Stomach (tissue), 9 donors: ENCODE measurements around the gene SP1. TPM values are rescaled to one million over a fixed set of nuclear protein-coding genes. Genes with fewer than 3 reads are reported as not detected.
A peak's percentile ranks its signal among the peaks of the same experiment; 100 is the strongest.

Experiments used
- DNase-seq, 2 donors: peaks; one replicate each; pipeline versions ENCODE4 v3.0.0 to v3.0.0-alpha.2; 2013 to 2019
- H3K27ac ChIP-seq, 5 donors: fragments of 200-600 bp in 4 of 5; sonication (generic) in 4 of 5; one replicate each; pipeline ENCODE4 v1.5.1; 2013 to 2019; ENCODE audit warnings: mild to moderate bottlenecking in 1 of 5, moderate library complexity in 1 of 5
- H3K27me3 ChIP-seq, 3 donors: fragments of 200-600 bp; sonication (generic); one replicate each; pipeline ENCODE4 v1.5.1; 2017 to 2019; ENCODE audit warnings: mixed run types in 1 of 3
- H3K36me3 ChIP-seq, 4 donors: fragments of 200-600 bp; sonication (generic); 1 replicate in 3 of 4; 2 replicates in 1 of 4; pipeline ENCODE4 v1.5.1; 2016 to 2019
- H3K4me1 ChIP-seq, 4 donors: fragments of 200-600 bp; sonication (generic); one replicate each; pipeline ENCODE4 v1.5.1; 2016 to 2019
- H3K4me3 ChIP-seq, 4 donors: fragments of 200-600 bp; sonication (generic) in 3 of 4; one replicate each; pipeline ENCODE4 v1.5.1; 2016 to 2019; ENCODE audit warnings: mild to moderate bottlenecking in 1 of 4
- H3K9me3 ChIP-seq, 4 donors: fragments of 200-600 bp; sonication (generic); one replicate each; pipeline ENCODE4 v1.5.1; 2016 to 2019
- CTCF ChIP-seq, 7 experiments: fragments of 450-650 bp in 4 of 7; fragments of 200-600 bp in 3 of 7; sonication (generic) in 3 of 7; IDR thresholded peaks; one replicate each; pipeline ENCODE4 v1.5.1; 2016 to 2019; ENCODE audit warnings: antibody characterized with exemption in 7 of 7, control low read depth in 2 of 7, mild to moderate bottlenecking in 1 of 7
- EP300 ChIP-seq: sonication (generic); formaldehyde crosslinking; IDR thresholded peaks from one replicate; pipeline ENCODE4 v1.6.1; 2017; ENCODE audit warnings: antibody characterized with exemption
- POLR2A ChIP-seq, 4 donors: fragments of 450-650 bp; IDR thresholded peaks; one replicate each; pipeline ENCODE4 v1.6.1; 2016; ENCODE audit warnings: antibody characterized with exemption in 4 of 4, control low read depth in 2 of 4, mild to moderate bottlenecking in 1 of 4, moderate library complexity in 1 of 4
- POLR2AphosphoS5 ChIP-seq, 3 donors: sonication (generic); formaldehyde crosslinking; IDR thresholded peaks; one replicate each; pipeline ENCODE4 v1.6.1; 2016; ENCODE audit warnings: antibody characterized with exemption in 3 of 3
- WGBS, 5 donors: extraction: QIAGEN DNeasy Blood & Tissue Kit in 3 of 5; methylation state at CpG; one replicate each; pipeline versions ENCODE4 v1.1.5 to v1.1.7; 2013 to 2018; 5-methylcytosine and 5-hydroxymethylcytosine counted together
- intact Hi-C: fragments of 100-400 bp; cut with DNase I; formaldehyde crosslinking; loops from one replicate; pipeline ENCODE4 v1.15.1; 2023; ENCODE audit warnings: low total_unique reads
- polyA plus RNA-seq, 3 donors: library from polyadenylated mRNA; stranded (reverse); fragments of 200-250 nt; gene quantifications; one replicate each; pipeline ENCODE4 v1.2.3, GENCODE V29; 2013
- total RNA-seq, 5 donors: library from RNA; depleted of rRNA; stranded (reverse); fragments of >200 nt; gene quantifications; one replicate each; pipeline versions ENCODE4 v1.1.0 to v1.2.3, GENCODE V29; 2014 to 2016
- donor health status: healthy with polysubstance abuse.
- donor health status: Bipolar disorder and iron deficiency.
- donor health status: healthy.

The SP1 gene
- total and polyA plus RNA-seq, 8 donors = 10.2 to 142 (median 22.4) TPM

DNA sequence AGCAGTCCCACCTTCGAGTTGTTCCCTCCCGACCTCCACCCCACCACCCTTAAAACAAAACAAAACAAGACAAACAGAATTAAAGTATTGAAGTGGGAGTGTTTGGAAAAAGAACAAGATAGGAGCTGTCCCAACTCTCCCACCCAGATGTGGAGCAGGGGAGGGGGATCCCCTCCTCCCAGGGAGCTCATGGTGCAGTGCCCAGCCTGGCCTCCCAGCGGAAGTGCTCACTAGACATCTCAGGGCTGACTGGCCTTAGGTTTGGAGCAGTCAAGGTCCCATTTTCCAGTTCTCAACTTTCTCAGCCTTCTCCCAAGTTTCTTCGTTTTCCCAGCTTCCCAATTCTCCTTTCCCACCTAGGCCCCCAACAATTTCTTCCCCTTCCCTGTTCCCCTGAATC lies 46.7 kb upstream of the SP1 start:
- no peak overlapping the region for H3K27ac ChIP-seq
- no peak for TF ChIP-seq POLR2AphosphoS5 (IDR thresholded peaks at IDR 0.05)
- TF ChIP-seq POLR2A (IDR thresholded peaks at IDR 0.05) = no peak
- no peaks in the 10 kb centered on the region for H3K9me3 ChIP-seq
- intact Hi-C loops = no loop called here
- no peaks in the 10 kb centered on the region for H3K36me3 ChIP-seq
- H3K4me1 ChIP-seq = no peaks in the 10 kb centered on the region
- no peak for DNase-seq
- WGBS, 5 donors = 77 to 89% (median 83%) methylated on average over 4 of the region's 4 CpGs
- H3K27me3 ChIP-seq = peaks cover 0 to 71% (median 12%) of the 10 kb centered on the region in 3 donors
- H3K4me3 ChIP-seq = no peak overlapping the region

- Histone ChIP-seq H3K4me1 (no peaks in the 10 kb centered on the region), H3K27me3 (peaks cover 0 to 71% (median 18%) of the 10 kb centered on the region in 3 donors), H3K4me3 (no peak overlapping the region), H3K36me3 (no peaks in the 10 kb centered on the region), H3K9me3 (no peaks in the 10 kb centered on the region), H3K27ac (no peak overlapping the region)
- intact Hi-C loops = no loop called here
- WGBS, 5 donors = 65 to 75% (median 70%) methylated on average over 7 of the region's 7 CpGs
- no peak for DNase-seq
- TF ChIP-seq CTCF (IDR thresholded peaks at IDR 0.05) (no peak), EP300 (no peak), POLR2A (IDR thresholded peaks at IDR 0.05) (no peak), POLR2AphosphoS5 (IDR thresholded peaks at IDR 0.05) (no peak)
Measured at GRCh38 chr12:53333845-53334244, 46.1 kb upstream of the SP1 start.

DNA sequence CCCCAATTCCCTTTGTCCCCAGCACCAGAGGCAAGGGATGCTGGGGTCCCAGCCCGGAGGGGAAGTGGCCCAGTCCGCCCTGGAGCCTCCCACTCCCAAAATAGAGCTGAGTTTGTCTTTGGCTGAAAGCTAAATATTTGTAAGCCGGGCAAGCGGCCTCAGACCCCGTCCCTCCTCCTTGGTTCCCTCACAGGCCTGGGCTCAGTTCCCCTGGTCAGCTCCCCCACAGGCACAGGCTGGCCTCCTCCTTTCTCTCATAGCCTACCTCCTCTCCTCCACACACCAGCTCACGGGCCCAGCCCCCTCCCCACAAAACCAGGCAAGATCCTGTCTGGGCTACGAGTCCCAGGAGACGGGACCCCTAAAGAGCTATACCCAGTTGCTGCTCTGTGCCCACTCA lies 45.2 kb upstream of the SP1 start:
- Histone ChIP-seq H3K36me3 (no peaks in the 10 kb centered on the region), H3K4me3 (no peak overlapping the region), H3K9me3 (no peaks in the 10 kb centered on the region), H3K27me3 (peaks cover 0 to 79% (median 22%) of the 10 kb centered on the region in 3 donors), H3K27ac (no peak overlapping the region), H3K4me1 (no peaks in the 10 kb centered on the region)
- no peak for DNase-seq
- intact Hi-C loops = no loop called here
- TF ChIP-seq EP300 (no peak), CTCF (IDR thresholded peaks at IDR 0.05) (no peak), POLR2A (IDR thresholded peaks at IDR 0.05) (no peak), POLR2AphosphoS5 (IDR thresholded peaks at IDR 0.05) (no peak)
- WGBS, 5 donors = 71 to 86% (median 78%) methylated on average over 8 of the region's 8 CpGs

GRCh38 chr12:53336181-53336681 lies 43.7 kb upstream of the SP1 start, which contains the start of gene SP7:
Gene SP7 (minus strand): TSS chr12:53336354. CDS start chr12:53335646, 708 bp downstream.
- TF ChIP-seq POLR2A (IDR thresholded peaks at IDR 0.05) = no peak
- no peak for TF ChIP-seq EP300
- no peak for TF ChIP-seq CTCF (IDR thresholded peaks at IDR 0.05)
- no peak for TF ChIP-seq POLR2AphosphoS5 (IDR thresholded peaks at IDR 0.05)
- no peak within 1 kb of the TSS for H3K27ac ChIP-seq
- no peaks in the 10 kb centered on the region for H3K4me1 ChIP-seq
- peak in 1 of 2 donors; percentile 45 for DNase-seq
- 50 to 57% (median 53%) methylated on average over 15 of the region's 15 CpGs for WGBS, 5 donors
- H3K36me3 ChIP-seq = no peaks in the 10 kb centered on the region
- no peaks in the 10 kb centered on the region for H3K9me3 ChIP-seq
- intact Hi-C loops = no loop called here
- H3K4me3 ChIP-seq = no peak within 1 kb of the TSS
- peaks cover 0 to 79% (median 22%) of the 10 kb centered on the region in 3 donors for H3K27me3 ChIP-seq

DNA sequence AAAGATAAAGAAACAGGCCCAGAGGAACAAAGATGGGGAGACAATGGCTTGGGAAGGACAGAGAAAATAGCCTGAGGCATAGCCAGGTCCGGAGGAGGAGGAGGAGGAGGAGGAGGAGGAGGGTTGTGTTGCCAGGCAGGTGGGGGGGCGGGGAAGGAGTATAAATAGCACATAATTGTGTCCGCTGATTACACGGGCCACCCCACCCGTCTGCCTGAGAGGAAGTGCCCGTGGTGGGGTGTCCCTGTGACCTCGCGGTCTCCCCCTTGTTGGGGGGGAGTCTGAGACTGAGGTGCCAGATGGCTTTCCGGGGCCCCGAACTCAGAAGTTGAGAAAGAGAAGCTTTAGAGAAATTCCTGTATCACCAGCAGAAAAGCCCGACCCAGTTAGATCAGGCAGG lies 42.0 kb upstream of the SP1 start:
- TF ChIP-seq CTCF (IDR thresholded peaks at IDR 0.05) = no peak
- no peak for TF ChIP-seq POLR2A (IDR thresholded peaks at IDR 0.05)
- TF ChIP-seq EP300 = no peak
- TF ChIP-seq POLR2AphosphoS5 (IDR thresholded peaks at IDR 0.05) = no peak
- no peaks in the 10 kb centered on the region for H3K9me3 ChIP-seq
- H3K27me3 ChIP-seq = peaks cover 0 to 67% (median 22%) of the 10 kb centered on the region in 3 donors
- H3K4me3 ChIP-seq = no peak overlapping the region
- no peak for DNase-seq
- H3K36me3 ChIP-seq = no peaks in the 10 kb centered on the region
- intact Hi-C loops = no loop called here
- H3K4me1 ChIP-seq = no peaks in the 10 kb centered on the region
- 27 to 33% (median 31%) methylated on average over 11 of the region's 11 CpGs for WGBS, 5 donors
- H3K27ac ChIP-seq = no peak overlapping the region
